GM13976 (cell line): ENCODE data around the gene HRH3.

ENCODE experiments used
- DNase-seq: peaks from one replicate; pipeline ENCODE4 v3.0.0; 2012; ENCODE audit warnings: low spot score
- in situ Hi-C: fragments of 300-500 bp; cut with MboI; formaldehyde crosslinking; loops from one replicate; pipeline ENCODE4 v1.12.0; 2022; ENCODE audit warnings: low sequenced_read_pairs, mixed read lengths, inconsistent platforms; ENCODE audit not compliant: unreplicated experiment
- TF ChIP-seq, protein P1 (sequence below): IDR thresholded peaks from 2 replicates; pipeline ENCODE4 v1.5.1; 2012; ENCODE audit warnings: borderline replicate concordance, mild to moderate bottlenecking; ENCODE audit not compliant: insufficient read depth; ENCODE audit errors: extremely low read depth, missing control alignments, control extremely low read depth

Gene HRH3

GRCh38 chr20:62195736-62196135 is 24.3 kb downstream of the HRH3 start:
- no peak for DNase-seq

GRCh38 chr20:62195075-62195405 is 25.0 kb downstream of the HRH3 start:
- TF ChIP-seq, protein P1, sequence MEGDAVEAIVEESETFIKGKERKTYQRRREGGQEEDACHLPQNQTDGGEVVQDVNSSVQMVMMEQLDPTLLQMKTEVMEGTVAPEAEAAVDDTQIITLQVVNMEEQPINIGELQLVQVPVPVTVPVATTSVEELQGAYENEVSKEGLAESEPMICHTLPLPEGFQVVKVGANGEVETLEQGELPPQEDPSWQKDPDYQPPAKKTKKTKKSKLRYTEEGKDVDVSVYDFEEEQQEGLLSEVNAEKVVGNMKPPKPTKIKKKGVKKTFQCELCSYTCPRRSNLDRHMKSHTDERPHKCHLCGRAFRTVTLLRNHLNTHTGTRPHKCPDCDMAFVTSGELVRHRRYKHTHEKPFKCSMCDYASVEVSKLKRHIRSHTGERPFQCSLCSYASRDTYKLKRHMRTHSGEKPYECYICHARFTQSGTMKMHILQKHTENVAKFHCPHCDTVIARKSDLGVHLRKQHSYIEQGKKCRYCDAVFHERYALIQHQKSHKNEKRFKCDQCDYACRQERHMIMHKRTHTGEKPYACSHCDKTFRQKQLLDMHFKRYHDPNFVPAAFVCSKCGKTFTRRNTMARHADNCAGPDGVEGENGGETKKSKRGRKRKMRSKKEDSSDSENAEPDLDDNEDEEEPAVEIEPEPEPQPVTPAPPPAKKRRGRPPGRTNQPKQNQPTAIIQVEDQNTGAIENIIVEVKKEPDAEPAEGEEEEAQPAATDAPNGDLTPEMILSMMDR: no peak
- no peak for DNase-seq
- in situ Hi-C loops: no loop called here

More at GRCh38 chr20:62195736-62196135, 24.3 kb downstream of the HRH3 start:
- in situ Hi-C loops: no loop called here
- TF ChIP-seq, protein P1: no peak

GRCh38 chr20:62193079-62194025 is 26.7 kb downstream of the HRH3 start:
- TF ChIP-seq, protein P1: no peak
- no peak for DNase-seq
- in situ Hi-C loops: no loop called here

DNA sequence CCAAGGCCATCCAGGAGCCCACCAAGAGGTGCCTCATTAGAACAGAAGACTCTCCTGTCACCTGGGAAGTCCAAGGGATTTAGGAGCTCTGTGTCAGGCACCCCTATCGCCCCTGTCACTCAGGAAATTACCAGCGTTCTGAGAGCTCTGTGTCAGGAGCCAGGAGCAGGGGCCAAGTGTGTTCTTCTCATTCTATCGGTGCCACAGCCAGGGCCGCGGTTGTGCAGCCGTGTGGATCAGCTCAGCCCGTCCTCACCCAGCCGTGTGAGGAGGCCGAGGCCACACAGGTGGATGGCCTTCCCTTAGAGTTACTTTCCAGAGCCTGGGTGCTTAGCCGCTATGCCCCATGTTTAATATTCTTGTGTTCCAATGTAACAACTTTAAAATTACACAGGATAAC is 27.4 kb downstream of the HRH3 start:
- in situ Hi-C loops: no loop called here
- DNase-seq: no peak
- TF ChIP-seq, protein P1: no peak

- in situ Hi-C loops: no loop called here
- TF ChIP-seq, protein P1: no peak
- DNase-seq: no peak
Observed at GRCh38 chr20:62191781-62192559, 28.1 kb downstream of the HRH3 start.

DNA sequence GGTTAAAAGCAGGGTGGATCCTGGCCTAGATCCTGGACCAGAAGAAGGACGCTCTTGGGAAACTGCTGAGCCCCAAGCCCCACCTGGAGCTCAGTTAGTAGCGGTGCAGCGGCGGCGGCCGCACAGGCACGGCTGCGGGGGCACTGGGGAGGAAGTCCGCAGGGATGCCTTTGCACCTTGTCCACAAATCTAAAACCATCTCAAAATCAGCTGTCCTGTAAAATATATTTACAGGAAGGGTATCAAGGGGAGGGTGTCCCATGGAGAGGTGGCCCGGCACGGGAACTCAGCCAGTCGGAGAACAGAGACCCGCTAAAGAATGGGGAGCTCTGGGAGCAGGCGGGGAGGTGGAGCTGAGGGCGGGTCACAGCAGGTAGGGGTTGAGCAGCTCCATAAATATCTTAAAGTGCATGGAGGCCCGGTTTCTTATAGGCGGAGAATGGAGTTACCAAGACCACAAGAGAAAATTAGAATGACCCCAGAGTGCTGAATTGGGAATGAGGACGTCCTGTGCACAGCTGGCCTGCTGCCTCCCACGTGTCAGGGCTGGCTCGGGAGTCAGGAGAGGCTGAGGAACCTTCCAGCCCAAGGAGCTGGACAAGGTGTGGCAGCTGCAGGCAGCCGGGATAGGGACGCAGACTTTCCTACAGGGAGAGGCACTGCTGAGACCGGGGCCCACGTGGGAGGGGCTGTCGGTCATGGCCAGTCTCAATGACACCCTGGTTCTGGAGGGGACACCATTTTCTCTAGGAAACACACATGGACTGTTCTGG is 29.3 kb downstream of the HRH3 start:
- no peak for DNase-seq
- TF ChIP-seq, protein P1: no peak
- in situ Hi-C loops: no loop called here
